Measurements from ENCODE around the gene RIOX2. TPM values are rescaled to one million over a fixed set of nuclear protein-coding genes. Genes with fewer than 3 reads are reported as not detected.
A peak's percentile ranks its signal among the peaks of the same experiment; 100 is the strongest.

RIOX2 gene
- total RNA-seq, 1 donor from 2014 or later = 40.3 TPM

DNA sequence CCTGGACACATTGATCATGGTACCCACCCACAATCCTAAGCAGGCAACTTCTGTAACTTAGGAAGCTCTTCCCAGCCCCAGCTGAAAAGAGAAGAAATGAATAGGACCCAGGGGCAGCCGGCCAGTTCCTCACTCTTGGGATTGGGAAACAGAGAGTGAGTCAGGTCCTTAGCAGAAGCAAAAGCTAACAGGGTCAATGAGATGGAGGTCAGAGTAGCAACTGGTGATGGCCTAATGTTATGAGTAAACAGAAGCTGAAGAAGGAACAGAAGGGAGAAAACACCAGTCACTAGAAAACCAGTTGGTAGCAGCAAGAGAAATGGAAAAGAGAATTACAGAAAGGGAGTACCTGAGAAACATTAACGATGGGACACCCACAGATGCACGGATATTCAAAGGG, 20.0 kb downstream of the RIOX2 start:
- Histone ChIP-seq H3K4me3 (ENCODE audit: low read depth, low read length) (no peak overlapping the region), H3K36me3 (ENCODE audit: control insufficient read depth, insufficient read depth, low read length) (peaks cover 8% of the 10 kb centered on the region), H3K27me3 (ENCODE audit: control insufficient read depth, insufficient read depth, low read length) (no peaks in the 10 kb centered on the region)
- TF ChIP-seq, protein P1, sequence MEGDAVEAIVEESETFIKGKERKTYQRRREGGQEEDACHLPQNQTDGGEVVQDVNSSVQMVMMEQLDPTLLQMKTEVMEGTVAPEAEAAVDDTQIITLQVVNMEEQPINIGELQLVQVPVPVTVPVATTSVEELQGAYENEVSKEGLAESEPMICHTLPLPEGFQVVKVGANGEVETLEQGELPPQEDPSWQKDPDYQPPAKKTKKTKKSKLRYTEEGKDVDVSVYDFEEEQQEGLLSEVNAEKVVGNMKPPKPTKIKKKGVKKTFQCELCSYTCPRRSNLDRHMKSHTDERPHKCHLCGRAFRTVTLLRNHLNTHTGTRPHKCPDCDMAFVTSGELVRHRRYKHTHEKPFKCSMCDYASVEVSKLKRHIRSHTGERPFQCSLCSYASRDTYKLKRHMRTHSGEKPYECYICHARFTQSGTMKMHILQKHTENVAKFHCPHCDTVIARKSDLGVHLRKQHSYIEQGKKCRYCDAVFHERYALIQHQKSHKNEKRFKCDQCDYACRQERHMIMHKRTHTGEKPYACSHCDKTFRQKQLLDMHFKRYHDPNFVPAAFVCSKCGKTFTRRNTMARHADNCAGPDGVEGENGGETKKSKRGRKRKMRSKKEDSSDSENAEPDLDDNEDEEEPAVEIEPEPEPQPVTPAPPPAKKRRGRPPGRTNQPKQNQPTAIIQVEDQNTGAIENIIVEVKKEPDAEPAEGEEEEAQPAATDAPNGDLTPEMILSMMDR (IDR thresholded peaks at IDR 0.05; ENCODE audit: insufficient read depth, low read length, severe bottlenecking) = no peak
- DNase-seq (ENCODE audit: low read depth) (peak; percentile 62), FAIRE-seq (no peak)

- TF ChIP-seq, protein P1 (IDR thresholded peaks at IDR 0.05; ENCODE audit: insufficient read depth, low read length, severe bottlenecking) = no peak
- Histone ChIP-seq H3K27me3 (ENCODE audit: control insufficient read depth, insufficient read depth, low read length) (no peaks in the 10 kb centered on the region), H3K4me3 (ENCODE audit: low read depth, low read length) (no peak overlapping the region), H3K36me3 (ENCODE audit: control insufficient read depth, insufficient read depth, low read length) (peaks cover 14% of the 10 kb centered on the region)
- DNase-seq (ENCODE audit: low read depth) = no peak
- FAIRE-seq = no peak
Observed at GRCh38 chr3:97950360-97950759, 21.9 kb downstream of the RIOX2 start.

DNA sequence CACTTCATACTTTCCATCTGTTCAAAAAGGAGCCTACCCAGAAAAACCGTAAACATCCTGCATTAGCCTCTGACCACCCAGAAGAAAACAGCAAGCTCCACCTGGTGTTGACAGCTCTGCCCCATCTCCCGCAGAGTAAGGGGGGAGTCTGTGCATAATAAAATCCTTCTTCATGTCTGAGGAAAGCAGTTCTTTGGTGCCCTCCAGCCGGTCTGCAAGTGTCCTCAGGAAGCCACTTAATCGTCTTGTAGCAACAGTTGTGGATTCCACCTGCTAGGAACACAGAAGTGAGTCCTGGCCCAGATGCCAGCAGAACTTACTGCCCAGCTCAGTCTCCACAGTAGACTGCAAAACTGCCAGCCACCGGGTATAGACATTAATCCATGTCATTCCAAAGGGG, 22.5 kb downstream of the RIOX2 start:
- Histone ChIP-seq H3K4me3 (ENCODE audit: low read depth, low read length) (no peak overlapping the region), H3K27me3 (ENCODE audit: control insufficient read depth, insufficient read depth, low read length) (no peaks in the 10 kb centered on the region), H3K36me3 (ENCODE audit: control insufficient read depth, insufficient read depth, low read length) (peaks cover 17% of the 10 kb centered on the region)
- no peak for DNase-seq (ENCODE audit: low read depth)
- TF ChIP-seq, protein P1 (IDR thresholded peaks at IDR 0.05; ENCODE audit: insufficient read depth, low read length, severe bottlenecking) = no peak
- FAIRE-seq = no peak

DNA sequence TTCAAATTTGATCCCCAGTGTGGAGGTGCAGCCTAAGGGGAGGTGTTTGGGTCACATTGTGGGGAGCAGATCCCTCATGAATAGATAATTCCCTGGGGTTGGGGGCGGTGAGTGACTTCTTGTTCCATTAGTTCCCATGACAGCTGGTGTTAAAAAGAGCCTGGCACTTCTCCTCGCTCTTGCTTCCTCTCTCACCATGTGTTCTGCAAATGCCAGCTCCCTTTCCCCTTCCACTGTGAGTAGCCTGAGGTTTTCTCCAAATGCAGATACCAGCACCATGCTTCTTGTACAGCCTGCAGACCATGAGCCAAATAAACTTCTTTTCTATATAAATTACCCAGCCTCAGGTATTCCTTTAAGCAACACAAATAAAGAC, 23.1 kb downstream of the RIOX2 start:
- TF ChIP-seq, protein P1 (IDR thresholded peaks at IDR 0.05; ENCODE audit: insufficient read depth, low read length, severe bottlenecking) = no peak
- DNase-seq (ENCODE audit: low read depth) (no peak), FAIRE-seq (no peak)
- no peak overlapping the region for H3K4me3 ChIP-seq (ENCODE audit: low read depth, low read length)
- no peaks in the 10 kb centered on the region for H3K27me3 ChIP-seq (ENCODE audit: control insufficient read depth, insufficient read depth, low read length)
- peaks cover 16% of the 10 kb centered on the region for H3K36me3 ChIP-seq (ENCODE audit: control insufficient read depth, insufficient read depth, low read length)

DNA sequence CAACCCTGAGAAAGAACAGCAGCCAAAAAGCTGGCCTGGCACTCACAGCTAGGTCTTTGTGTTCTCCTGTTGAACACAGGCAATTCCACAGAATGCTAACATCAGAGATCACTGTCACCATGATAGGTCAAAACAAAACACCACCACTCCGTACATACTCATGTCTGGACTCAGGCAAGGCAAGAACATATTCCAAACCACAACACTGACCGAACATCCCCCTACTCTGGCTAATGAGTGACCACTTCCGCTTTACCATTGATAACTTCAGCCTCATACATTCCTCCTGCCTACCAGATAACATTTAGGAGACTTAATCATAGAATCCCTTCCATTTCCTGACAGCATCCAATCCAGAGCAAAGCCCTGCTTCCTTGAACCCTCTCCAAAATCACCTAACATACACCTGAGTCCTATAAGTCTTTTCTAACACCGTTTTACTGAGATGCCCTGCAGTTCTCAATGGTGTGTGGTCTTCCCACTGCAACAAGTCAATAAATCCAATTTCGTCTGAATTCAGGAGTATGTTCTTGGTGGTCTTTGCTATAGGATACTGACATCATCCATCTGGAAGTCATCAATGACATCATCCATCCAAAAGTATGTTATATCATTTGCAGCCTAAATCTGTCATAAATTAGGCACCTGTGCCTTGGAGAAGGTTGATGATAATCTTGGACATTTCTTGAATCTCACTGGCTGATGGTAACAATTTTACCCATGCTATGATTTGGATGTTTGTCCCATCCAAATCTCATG, 23.7 kb downstream of the RIOX2 start:
- FAIRE-seq = peak; percentile 60
- peaks cover 16% of the 10 kb centered on the region for H3K36me3 ChIP-seq (ENCODE audit: control insufficient read depth, insufficient read depth, low read length)
- TF ChIP-seq, protein P1 (IDR thresholded peaks at IDR 0.05; ENCODE audit: insufficient read depth, low read length, severe bottlenecking) = no peak

More for the DNA sequence above, 23.7 kb downstream of the RIOX2 start:
- DNase-seq (ENCODE audit: low read depth) = no peak
- Histone ChIP-seq H3K27me3 (ENCODE audit: control insufficient read depth, insufficient read depth, low read length) (no peaks in the 10 kb centered on the region), H3K4me3 (ENCODE audit: low read depth, low read length) (no peak overlapping the region)

Data from bronchial epithelial cell (primary cell).